Kidney (tissue), 14 donors: ENCODE measurements around the gene SMCHD1. TPM values are rescaled to one million over a fixed set of nuclear protein-coding genes. Genes with fewer than 3 reads are reported as not detected.

Experiments used
- DNase-seq, 5 donors: peaks; one replicate each; pipeline ENCODE4 v3.0.0-alpha.2; 2013 to 2020
- FAIRE-seq: peaks from 2 replicates; lab custom pipeline; 2012; peaks lifted over from hg19 to GRCh38; lab: Jason Lieb, UNC
- H3K27ac ChIP-seq, 2 donors: one replicate each; pipeline ENCODE4 v1.7.0; 2013; ENCODE audit warnings: low read depth in 2 of 2, low read length in 2 of 2, inconsistent platforms in 1 of 2
- H3K27me3 ChIP-seq: one replicate; pipeline ENCODE4 v1.7.1; 2013; ENCODE audit warnings: low read length, inconsistent platforms; ENCODE audit not compliant: control insufficient read depth, insufficient read depth
- H3K36me3 ChIP-seq, 3 donors: one replicate each; pipeline versions ENCODE4 v1.7.0 to v1.7.1; 2013; ENCODE audit warnings: low read length in 3 of 3, control low read depth in 1 of 3, inconsistent platforms in 1 of 3; ENCODE audit not compliant: insufficient read depth in 3 of 3, control insufficient read depth in 2 of 3
- H3K4me1 ChIP-seq, 3 donors: one replicate each; pipeline versions ENCODE4 v1.7.0 to v1.7.1; 2013; ENCODE audit warnings: low read length in 3 of 3, inconsistent platforms in 1 of 3, low read depth in 1 of 3; ENCODE audit not compliant: control insufficient read depth in 2 of 3, insufficient read depth in 2 of 3
- H3K4me3 ChIP-seq, 3 donors: one replicate each; pipeline versions ENCODE4 v1.7.0 to v1.8.1; 2013; ENCODE audit warnings: low read length in 3 of 3, control low read depth in 1 of 3, inconsistent platforms in 1 of 3
- H3K9ac ChIP-seq, 3 donors: one replicate each; pipeline versions ENCODE4 v1.7.0 to v1.7.1; 2013; ENCODE audit warnings: low read length in 3 of 3, control low read depth in 1 of 3, inconsistent platforms in 1 of 3
- H3K9me3 ChIP-seq, 3 donors: one replicate each; pipeline versions ENCODE4 v1.7.0 to v1.7.1; 2013; ENCODE audit warnings: low read length in 3 of 3, control low read depth in 1 of 3, inconsistent platforms in 1 of 3; ENCODE audit not compliant: control insufficient read depth in 2 of 3, insufficient read depth in 1 of 3
- CTCF ChIP-seq: IDR thresholded peaks from 3 replicates; pipeline ENCODE4 v1.5.1; 2012; ENCODE audit warnings: mild to moderate bottlenecking, moderate library complexity, borderline replicate concordance; ENCODE audit not compliant: insufficient read depth; ENCODE audit errors: extremely low read depth
- intact Hi-C: fragments of 100-400 bp; cut with DNase I; formaldehyde crosslinking; loops from one replicate; pipeline ENCODE4 v1.11.1; 2022
- polyA plus RNA-seq: library from polyadenylated mRNA; stranded (reverse); fragments of 350-450 nt; fragmentation: Illumina TruSeq; extraction: RNeasy Lipid Tissue Mini Kit (QIAGEN cat#74804); gene quantifications from one replicate; pipeline ENCODE4 v1.2.3, GENCODE V29; 2014; ENCODE audit warnings: low read depth, low replicate concordance; ENCODE audit not compliant: insufficient read depth
- total RNA-seq: library from RNA; stranded (reverse); fragmentation: NEBNext Ultra II Directional; extraction: Animal tissue kit (Norgen Biotek cat#: 25700); gene quantifications from one replicate; pipeline ENCODE4 v1.2.1, GENCODE V29; 2021
- donor health status: control.
- donor health status: control.
- donor health status: control.
- donor health status: control.
- donor health status: control.
- donor health status: DM: yes; HTN: yes; CAD: no.
- donor health status: Normal renal cell carcinoma (clear cell type).

SMCHD1 gene
- total and polyA plus RNA-seq, 2 donors from 2014 or later = 5.2 to 59.0 TPM

DNA sequence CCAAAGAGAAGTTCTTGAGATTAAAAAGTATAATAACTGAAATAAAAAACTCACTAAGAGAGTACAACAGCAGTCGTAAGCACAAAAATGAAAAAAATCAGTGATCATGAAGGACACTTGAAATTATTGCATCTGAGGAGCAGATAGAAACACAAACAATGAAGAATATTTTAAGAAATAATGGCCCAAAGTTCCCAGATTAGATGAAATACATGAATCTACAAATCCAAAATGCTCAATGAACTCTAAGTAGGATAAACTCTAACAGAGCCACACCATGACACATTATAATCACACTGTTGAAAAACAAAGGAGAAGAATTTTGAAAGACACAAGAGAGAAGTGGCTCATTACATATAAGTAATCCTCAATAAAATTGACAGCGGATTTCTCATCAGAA lies 159.4 kb downstream of the SMCHD1 start:
- Histone ChIP-seq H3K9ac (no peak overlapping the region), H3K36me3 (no peaks in the 10 kb centered on the region), H3K4me3 (no peak overlapping the region), H3K27me3 (no peaks in the 10 kb centered on the region), H3K4me1 (no peaks in the 10 kb centered on the region), H3K27ac (no peak overlapping the region), H3K9me3 (peaks cover 0 to 22% (median 5%) of the 10 kb centered on the region in 3 donors)
- FAIRE-seq = no peak
- no peak for TF ChIP-seq CTCF
- DNase-seq = no peak
- intact Hi-C loops = no loop called here

DNA sequence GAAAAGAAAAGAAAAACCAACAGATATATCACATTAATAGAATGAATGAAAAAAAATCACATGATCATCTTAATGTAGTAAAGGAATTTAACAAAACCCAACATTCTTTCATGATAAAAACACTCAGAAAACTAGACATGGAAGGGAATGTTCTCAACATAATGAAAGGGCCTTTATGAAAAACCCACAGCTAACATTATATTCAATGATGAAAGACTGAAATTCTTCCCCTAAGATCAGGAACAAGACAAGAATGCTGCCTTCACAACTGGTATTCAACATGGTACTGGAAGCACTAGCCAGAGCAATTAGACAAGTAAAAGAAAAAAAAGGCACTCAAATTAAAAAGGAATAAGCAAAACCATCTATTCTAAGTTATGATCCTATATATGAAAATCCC lies 162.8 kb downstream of the SMCHD1 start:
- DNase-seq = no peak
- H3K9me3 ChIP-seq = peaks cover 0 to 5% (median 0%) of the 10 kb centered on the region in 3 donors
- no peak for TF ChIP-seq CTCF
- H3K27me3 ChIP-seq = no peaks in the 10 kb centered on the region
- no peak overlapping the region for H3K9ac ChIP-seq
- H3K4me1 ChIP-seq = no peaks in the 10 kb centered on the region
- no peak for FAIRE-seq
- no peak overlapping the region for H3K4me3 ChIP-seq
- intact Hi-C loops = no loop called here
- H3K36me3 ChIP-seq = no peaks in the 10 kb centered on the region
- H3K27ac ChIP-seq = no peak overlapping the region

DNA sequence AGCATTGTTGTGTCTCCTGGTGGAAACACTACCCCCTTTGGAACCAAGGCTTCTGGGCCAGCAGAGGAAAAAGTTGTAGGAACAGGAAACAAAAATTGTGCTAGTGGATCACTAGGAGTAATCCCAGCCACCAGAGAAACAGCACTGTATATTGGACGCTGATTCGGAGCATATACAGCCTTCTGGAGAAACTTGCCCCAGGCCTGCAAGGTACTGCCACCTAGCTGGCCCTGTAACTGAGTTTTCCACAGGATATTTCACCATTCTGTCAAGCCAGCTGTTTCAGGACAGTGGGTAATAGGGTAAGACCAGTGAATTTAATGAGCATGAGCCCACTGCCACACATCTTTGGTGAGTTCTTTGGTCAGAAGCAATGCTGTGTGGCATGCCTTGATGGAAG lies 166.2 kb downstream of the SMCHD1 start:
- intact Hi-C loops = no loop called here

More for the DNA sequence above, 166.2 kb downstream of the SMCHD1 start:
- FAIRE-seq (no peak), DNase-seq (no peak)
- TF ChIP-seq CTCF = no peak
- no peaks in the 10 kb centered on the region for H3K4me1 ChIP-seq
- H3K27ac ChIP-seq = no peak overlapping the region
- no peak overlapping the region for H3K9ac ChIP-seq
- H3K27me3 ChIP-seq = no peaks in the 10 kb centered on the region
- H3K9me3 ChIP-seq = no peaks in the 10 kb centered on the region
- H3K4me3 ChIP-seq = no peak overlapping the region
- H3K36me3 ChIP-seq = no peaks in the 10 kb centered on the region
